Stimulated activated CD8-positive, alpha-beta memory T cell treated with anti-CD3 and anti-CD28 coated beads, Interleukin-4, amount 100 ng/mL, for 48 hours (primary cell): ENCODE measurements around the gene ARL5C.
"Not testable (repeated sequence)": the region's sequence is repeated elsewhere in the genome, so short reads cannot be mapped to it uniquely, and the experiment has no call there.

Experiments used
- DNase-seq: peaks from one replicate; pipeline ENCODE4 v3.0.0-alpha.2; 2020

The ARL5C gene

GRCh38 chr17:39193346-39193745, 27.4 kb upstream of the ARL5C start:
- no peak for DNase-seq

- no peak for DNase-seq
These were observed 26.9 kb upstream of the ARL5C start for GRCh38 chr17:39192901-39193300.

GRCh38 chr17:39191750-39192510, 26.0 kb upstream of the ARL5C start:
- DNase-seq = no peak

GRCh38 chr17:39187152-39187830, 21.3 kb upstream of the ARL5C start:
- DNase-seq = no peak

GRCh38 chr17:39186481-39187002, 20.6 kb upstream of the ARL5C start:
- no peak for DNase-seq

GRCh38 chr17:39183720-39184119, 17.8 kb upstream of the ARL5C start:
- DNase-seq = no peak

GRCh38 chr17:39183045-39183444, 17.1 kb upstream of the ARL5C start:
- DNase-seq = no peak

- DNase-seq = no peak
These were observed 15.3 kb upstream of the ARL5C start for GRCh38 chr17:39181303-39181702.

GRCh38 chr17:39178536-39178935, 12.6 kb upstream of the ARL5C start:
- DNase-seq = no peak

- DNase-seq = no peak
These were observed 11.3 kb upstream of the ARL5C start for GRCh38 chr17:39177256-39177655.

GRCh38 chr17:39175695-39176093, 9.7 kb upstream of the ARL5C start:
- no peak for DNase-seq

- DNase-seq = peak; percentile 87
These were observed 9.1 kb upstream of the ARL5C start for GRCh38 chr17:39174920-39175694.

- DNase-seq = no peak
These were observed 7.7 kb upstream of the ARL5C start for GRCh38 chr17:39173526-39174274.

- DNase-seq = no peak
These were observed 7.1 kb upstream of the ARL5C start for GRCh38 chr17:39173080-39173479.

GRCh38 chr17:39171933-39172332, 6.0 kb upstream of the ARL5C start:
- no peak for DNase-seq

- no peak for DNase-seq
These were observed 4.6 kb upstream of the ARL5C start for GRCh38 chr17:39170558-39170957.

GRCh38 chr17:39170109-39170508, 4.1 kb upstream of the ARL5C start:
- no peak for DNase-seq

- no peak for DNase-seq
These were observed 3.6 kb upstream of the ARL5C start for GRCh38 chr17:39169518-39169917.

- no peak for DNase-seq
These were observed 3.1 kb upstream of the ARL5C start for GRCh38 chr17:39169101-39169500.

- DNase-seq = not testable (repeated sequence)
These were observed 2.5 kb upstream of the ARL5C start for GRCh38 chr17:39168503-39168902.

- no peak for DNase-seq
These were observed 1.5 kb upstream of the ARL5C start for GRCh38 chr17:39167476-39167875.

GRCh38 chr17:39166437-39167335, 725 bp upstream of the ARL5C start:
- DNase-seq = no peak
